DND-41 (cell line): ENCODE data around the gene ZNF789.

Experiments used
- ATAC-seq: fragments of 200-7000 bp; cut with Tn5 transposase; 3 replicates; pipeline ENCODE4 v1.9.1; 2021; ENCODE audit warnings: low read depth; ENCODE audit not compliant: insufficient read depth
- DNase-seq: peaks from one replicate; pipeline ENCODE4 v3.0.0-alpha.2; 2020
- H2AFZ ChIP-seq: 2 replicates; pipeline ENCODE4 v1.6.0; 2012; ENCODE audit warnings: low read depth, low read length
- H3K27ac ChIP-seq: 2 replicates; pipeline ENCODE4 v1.5.1; 2012; ENCODE audit warnings: low read length, inconsistent platforms
- H3K27me3 ChIP-seq: fragments of 200-600 bp; sonication (generic); 2 replicates; pipeline ENCODE4 v1.6.0; 2012; ENCODE audit warnings: low read length, mild to moderate bottlenecking, inconsistent platforms; ENCODE audit not compliant: insufficient read depth, poor library complexity
- H3K36me3 ChIP-seq: 2 replicates; pipeline ENCODE4 v1.5.1; 2012; ENCODE audit warnings: low read length, inconsistent platforms; ENCODE audit not compliant: insufficient read depth
- H3K4me1 ChIP-seq: 2 replicates; pipeline ENCODE4 v1.5.1; 2012; ENCODE audit warnings: mild to moderate bottlenecking, low read length; ENCODE audit not compliant: insufficient read depth
- H3K4me2 ChIP-seq: 2 replicates; pipeline ENCODE4 v1.6.0; 2012; ENCODE audit warnings: mild to moderate bottlenecking, moderate library complexity, low read length, inconsistent platforms; ENCODE audit not compliant: insufficient read depth
- H3K4me3 ChIP-seq, 2 experiments: fragments of 200-600 bp in 1 of 2; shearing (Covaris generic) in 1 of 2; 2 replicates each; pipeline ENCODE4 v1.5.1; 2012 to 2016; ENCODE audit warnings: inconsistent platforms in 2 of 2, low read length in 2 of 2, mild to moderate bottlenecking in 2 of 2, low read depth in 1 of 2, moderate library complexity in 1 of 2
- H3K79me2 ChIP-seq: 2 replicates; pipeline ENCODE4 v1.6.0; 2012; ENCODE audit warnings: low read length, inconsistent platforms; ENCODE audit not compliant: insufficient read depth
- H3K9ac ChIP-seq: 2 replicates; pipeline ENCODE4 v1.6.0; 2012; ENCODE audit warnings: low read depth, mild to moderate bottlenecking, inconsistent platforms, low read length, moderate library complexity
- H3K9me3 ChIP-seq: 2 replicates; pipeline ENCODE4 v1.5.1; 2012; ENCODE audit warnings: low read length, moderate library complexity, mild to moderate bottlenecking, inconsistent platforms; ENCODE audit not compliant: insufficient read depth, severe bottlenecking
- H4K20me1 ChIP-seq: 2 replicates; pipeline ENCODE4 v1.6.0; 2012; ENCODE audit warnings: low read length; ENCODE audit not compliant: insufficient read depth
- EZH2 ChIP-seq: IDR thresholded peaks from 3 replicates; pipeline ENCODE4 v1.6.1; 2012; ENCODE audit warnings: borderline replicate concordance, low read depth, mild to moderate bottlenecking, moderate library complexity, low read length, inconsistent platforms; ENCODE audit not compliant: severe bottlenecking
- TF ChIP-seq, protein P1 (sequence below): IDR thresholded peaks from 2 replicates; pipeline ENCODE4 v1.5.1; 2012; ENCODE audit warnings: borderline replicate concordance, low read length, moderate library complexity, mild to moderate bottlenecking; ENCODE audit not compliant: poor library complexity, severe bottlenecking; ENCODE audit errors: extremely low read depth

The ZNF789 gene

DNA sequence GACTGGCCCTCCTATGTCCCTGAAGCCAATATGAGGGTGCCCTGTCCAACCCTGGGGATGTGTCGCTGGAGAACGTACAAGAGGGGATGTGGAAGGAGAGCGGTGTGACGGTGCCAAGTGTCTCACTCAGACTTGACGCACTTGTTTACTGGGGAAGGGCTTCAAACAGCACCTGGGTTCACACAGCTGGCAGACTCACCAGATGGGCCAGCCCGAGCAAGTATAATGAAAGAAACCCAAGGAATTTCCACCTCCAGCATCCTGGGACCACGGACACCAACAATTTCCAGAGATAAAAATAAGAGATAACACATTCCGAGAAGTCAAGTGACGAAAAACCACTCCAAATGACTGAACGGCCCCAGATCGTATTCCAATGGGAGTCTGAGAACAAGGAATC lies 12.0 kb upstream of the ZNF789 start:
- no peak for ATAC-seq
- Histone ChIP-seq H2AFZ (no peak overlapping the region), H3K4me2 (peak overlapping the region; percentile 24; the same call in 1 of the 2 replicates), H3K36me3 (peaks cover 82% of the 10 kb centered on the region), H3K27ac (no peak overlapping the region), H3K27me3 (no peaks in the 10 kb centered on the region), H3K4me1 (peaks cover 36% of the 10 kb centered on the region), H3K4me3 (no peak overlapping the region; a peak in 1 of 4 replicates), H3K79me2 (peaks cover 95% of the 10 kb centered on the region), H4K20me1 (peaks cover 73% of the 10 kb centered on the region), H3K9me3 (no peaks in the 10 kb centered on the region), H3K9ac (no peak overlapping the region)
- TF ChIP-seq, protein P1, sequence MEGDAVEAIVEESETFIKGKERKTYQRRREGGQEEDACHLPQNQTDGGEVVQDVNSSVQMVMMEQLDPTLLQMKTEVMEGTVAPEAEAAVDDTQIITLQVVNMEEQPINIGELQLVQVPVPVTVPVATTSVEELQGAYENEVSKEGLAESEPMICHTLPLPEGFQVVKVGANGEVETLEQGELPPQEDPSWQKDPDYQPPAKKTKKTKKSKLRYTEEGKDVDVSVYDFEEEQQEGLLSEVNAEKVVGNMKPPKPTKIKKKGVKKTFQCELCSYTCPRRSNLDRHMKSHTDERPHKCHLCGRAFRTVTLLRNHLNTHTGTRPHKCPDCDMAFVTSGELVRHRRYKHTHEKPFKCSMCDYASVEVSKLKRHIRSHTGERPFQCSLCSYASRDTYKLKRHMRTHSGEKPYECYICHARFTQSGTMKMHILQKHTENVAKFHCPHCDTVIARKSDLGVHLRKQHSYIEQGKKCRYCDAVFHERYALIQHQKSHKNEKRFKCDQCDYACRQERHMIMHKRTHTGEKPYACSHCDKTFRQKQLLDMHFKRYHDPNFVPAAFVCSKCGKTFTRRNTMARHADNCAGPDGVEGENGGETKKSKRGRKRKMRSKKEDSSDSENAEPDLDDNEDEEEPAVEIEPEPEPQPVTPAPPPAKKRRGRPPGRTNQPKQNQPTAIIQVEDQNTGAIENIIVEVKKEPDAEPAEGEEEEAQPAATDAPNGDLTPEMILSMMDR, result no peak
- no peak for TF ChIP-seq EZH2
- no peak for DNase-seq

DNA sequence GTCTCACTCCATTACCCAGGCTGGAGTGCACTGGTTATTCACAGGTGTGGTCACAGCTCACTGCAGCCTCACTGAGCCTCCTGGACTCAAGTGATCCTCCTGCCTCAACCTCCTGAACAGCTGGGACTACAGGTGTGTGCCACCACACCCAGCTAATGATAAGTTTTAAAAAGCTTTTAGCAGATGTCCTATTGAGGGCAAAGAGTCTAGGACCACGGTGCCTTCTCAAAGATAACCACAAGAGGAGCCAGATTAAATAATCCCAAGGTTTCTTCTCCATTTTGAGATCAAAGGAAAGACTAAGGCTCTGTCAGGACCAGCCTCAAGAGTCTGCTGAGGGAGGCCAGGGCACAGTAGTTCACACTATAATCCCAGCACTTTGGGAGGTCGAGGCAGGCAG lies 11.5 kb upstream of the ZNF789 start:
- no peak for TF ChIP-seq EZH2
- TF ChIP-seq, protein P1, result peak; percentile 26
- no peak overlapping the region for H2AFZ ChIP-seq
- no peak for ATAC-seq
- H3K9ac ChIP-seq, result no peak overlapping the region
- H3K4me2 ChIP-seq, result peak overlapping the region; percentile 24; the same call in 1 of the 2 replicates
- peaks cover 95% of the 10 kb centered on the region for H3K79me2 ChIP-seq
- peaks cover 37% of the 10 kb centered on the region for H3K4me1 ChIP-seq
- H3K4me3 ChIP-seq, result no peak overlapping the region
- H3K36me3 ChIP-seq, result peaks cover 79% of the 10 kb centered on the region
- H3K27ac ChIP-seq, result no peak overlapping the region
- DNase-seq, result no peak
- H4K20me1 ChIP-seq, result peaks cover 68% of the 10 kb centered on the region
- no peaks in the 10 kb centered on the region for H3K27me3 ChIP-seq
- H3K9me3 ChIP-seq, result no peaks in the 10 kb centered on the region

DNA sequence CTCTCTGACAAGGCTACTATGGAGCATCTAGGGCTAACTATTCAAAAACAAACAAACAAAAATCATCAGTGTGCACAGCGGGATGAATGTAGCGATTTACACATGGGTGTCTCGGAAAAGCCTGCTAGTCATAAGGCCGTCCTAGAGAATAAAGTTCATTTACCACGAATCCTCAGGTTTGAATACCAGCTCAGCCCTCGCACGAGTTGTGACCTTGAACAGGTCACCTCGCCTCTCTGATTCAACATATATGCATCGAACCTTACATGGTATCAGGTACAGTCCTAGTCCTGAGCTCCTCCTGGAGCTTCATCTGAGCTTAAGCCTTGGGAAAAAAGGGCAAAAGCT lies 7.3 kb upstream of the ZNF789 start:
- H3K36me3 ChIP-seq, result peaks cover 37% of the 10 kb centered on the region
- peak overlapping the region; percentile 51 to 79; a peak in 3 of 4 replicates for H3K4me3 ChIP-seq
- DNase-seq (no peak), ATAC-seq (no peak; the same call in 2 of the 3 replicates)
- peaks cover 27% of the 10 kb centered on the region for H4K20me1 ChIP-seq
- H3K27ac ChIP-seq, result peak overlapping the region; percentile 85
- no peak for TF ChIP-seq EZH2
- TF ChIP-seq, protein P1, result no peak
- H3K9ac ChIP-seq, result peak overlapping the region; percentile 83
- H2AFZ ChIP-seq, result peak overlapping the region; percentile 87
- peaks cover 62% of the 10 kb centered on the region for H3K79me2 ChIP-seq
- no peaks in the 10 kb centered on the region for H3K27me3 ChIP-seq
- H3K9me3 ChIP-seq, result no peaks in the 10 kb centered on the region
- peak overlapping the region; percentile 96 for H3K4me2 ChIP-seq
- H3K4me1 ChIP-seq, result peaks cover 43% of the 10 kb centered on the region
